Measurements from ENCODE around the gene CAND2. TPM values are rescaled to one million over a fixed set of nuclear protein-coding genes. Genes with fewer than 3 reads are reported as not detected.
"Not testable (repeated sequence)": the region's sequence is repeated elsewhere in the genome, so short reads cannot be mapped to it uniquely, and the experiment has no call there.

The CAND2 gene
- total RNA-seq, 1 experiment from 2014 or later = 19.2 TPM

GRCh38 chr3:12818773-12819172 lies 22.3 kb downstream of the CAND2 start:
- no peak for DNase-seq (ENCODE audit: low spot score)
- in situ Hi-C loops (cut with HindIII; ENCODE audit: low sequenced_read_pairs) = no loop called here

- in situ Hi-C loops (cut with HindIII; ENCODE audit: low sequenced_read_pairs) = no loop called here
- no peak for DNase-seq (ENCODE audit: low spot score)
Measured at GRCh38 chr3:12822725-12823373, 26.4 kb downstream of the CAND2 start.

- in situ Hi-C loops (cut with HindIII; ENCODE audit: low sequenced_read_pairs) = no loop called here
- no peak for DNase-seq (ENCODE audit: low spot score)
Measured at GRCh38 chr3:12824299-12824698, 27.8 kb downstream of the CAND2 start.

- in situ Hi-C loops (cut with HindIII; ENCODE audit: low sequenced_read_pairs) = no loop called here
- DNase-seq (ENCODE audit: low spot score) = no peak
Measured at GRCh38 chr3:12825156-12825555, 28.7 kb downstream of the CAND2 start.

GRCh38 chr3:12828751-12829150 lies 32.3 kb downstream of the CAND2 start:
- no peak for DNase-seq (ENCODE audit: low spot score)
- in situ Hi-C loops (cut with HindIII; ENCODE audit: low sequenced_read_pairs) = no loop called here

GRCh38 chr3:12829404-12829803 lies 32.9 kb downstream of the CAND2 start:
- DNase-seq (ENCODE audit: low spot score) = no peak
- in situ Hi-C loops (cut with HindIII; ENCODE audit: low sequenced_read_pairs) = no loop called here

GRCh38 chr3:12829886-12830784 lies 33.7 kb downstream of the CAND2 start:
- in situ Hi-C loops (cut with HindIII; ENCODE audit: low sequenced_read_pairs) = no loop called here
- DNase-seq (ENCODE audit: low spot score) = no peak

- DNase-seq (ENCODE audit: low spot score) = no peak
- in situ Hi-C loops (cut with HindIII; ENCODE audit: low sequenced_read_pairs) = no loop called here
Measured at GRCh38 chr3:12830785-12831156, 34.3 kb downstream of the CAND2 start.

- no peak for DNase-seq (ENCODE audit: low spot score)
- in situ Hi-C loops (cut with HindIII; ENCODE audit: low sequenced_read_pairs) = no loop called here
Measured at GRCh38 chr3:12831301-12831866, 34.9 kb downstream of the CAND2 start.

GRCh38 chr3:12832350-12833221 lies 36.1 kb downstream of the CAND2 start:
- no peak for DNase-seq (ENCODE audit: low spot score)
- in situ Hi-C loops (cut with HindIII; ENCODE audit: low sequenced_read_pairs) = no loop called here

- in situ Hi-C loops (cut with HindIII; ENCODE audit: low sequenced_read_pairs) = no loop called here
- DNase-seq (ENCODE audit: low spot score) = no peak
Measured at GRCh38 chr3:12833222-12834161, 37.0 kb downstream of the CAND2 start.

GRCh38 chr3:12835052-12835665 lies 38.7 kb downstream of the CAND2 start:
- in situ Hi-C loops (cut with HindIII; ENCODE audit: low sequenced_read_pairs) = no loop called here
- DNase-seq (ENCODE audit: low spot score) = no peak

GRCh38 chr3:12837295-12837986 lies 41.0 kb downstream of the CAND2 start:
- no peak for DNase-seq (ENCODE audit: low spot score)
- in situ Hi-C loops (cut with HindIII; ENCODE audit: low sequenced_read_pairs) = no loop called here

GRCh38 chr3:12838179-12838965 lies 41.9 kb downstream of the CAND2 start:
- DNase-seq (ENCODE audit: low spot score) = no peak
- in situ Hi-C loops (cut with HindIII; ENCODE audit: low sequenced_read_pairs) = no loop called here

- in situ Hi-C loops (cut with HindIII; ENCODE audit: low sequenced_read_pairs) = no loop called here
- no peak for DNase-seq (ENCODE audit: low spot score)
Measured at GRCh38 chr3:12839156-12839946, 42.9 kb downstream of the CAND2 start.

- in situ Hi-C loops (cut with HindIII; ENCODE audit: low sequenced_read_pairs); DNase-seq (ENCODE audit: low spot score): not testable (repeated sequence)
Measured at GRCh38 chr3:12840148-12840547, 43.7 kb downstream of the CAND2 start.

Measured in G401 (cell line).